H1 (cell line): ENCODE results near the gene PYGB.

Experiments used
- ATF3 ChIP-seq: IDR thresholded peaks from 2 replicates; pipeline ENCODE4 v1.6.1; 2011; ENCODE audit warnings: low read depth, mild to moderate bottlenecking, low read length; ENCODE audit not compliant: insufficient read depth
- BRCA1 ChIP-seq: IDR thresholded peaks from 2 replicates; pipeline ENCODE4 v1.6.1; 2012; ENCODE audit warnings: low read depth, low read length, improper control_type of control experiment
- CREB1 ChIP-seq: IDR thresholded peaks from 2 replicates; pipeline ENCODE4 v1.6.1; 2012; ENCODE audit warnings: inconsistent platforms
- CTCF ChIP-seq, 3 experiments: IDR thresholded peaks; 1 replicate in 2 of 3; 2 replicates in 1 of 3; pipeline versions ENCODE4 v1.5.1 to v1.6.1; 2011; ENCODE audit warnings: low read length in 3 of 3, mild to moderate bottlenecking in 3 of 3, inconsistent platforms in 2 of 3, low read depth in 1 of 3, moderate library complexity in 1 of 3; ENCODE audit not compliant: insufficient read depth in 1 of 3; ENCODE audit errors: control extremely low read depth in 1 of 3
- EP300 ChIP-seq, 2 experiments: IDR thresholded peaks; 1 replicate in 1 of 2; 2 replicates in 1 of 2; pipeline ENCODE4 v1.6.1; 2011 to 2012; ENCODE audit warnings: low read depth in 2 of 2, low read length in 2 of 2, mild to moderate bottlenecking in 2 of 2, borderline replicate concordance in 1 of 2, inconsistent platforms in 1 of 2, moderate library complexity in 1 of 2
- EZH2 ChIP-seq: fragments of 200-600 bp; sonication (generic); IDR thresholded peaks from 2 replicates; pipeline ENCODE4 v1.7.1; 2012; ENCODE audit warnings: low read depth, mild to moderate bottlenecking, moderate library complexity, low read length, inconsistent platforms; ENCODE audit not compliant: severe bottlenecking
- FOSL1 ChIP-seq: IDR thresholded peaks from 2 replicates; pipeline ENCODE4 v1.6.1; 2011; ENCODE audit warnings: mild to moderate bottlenecking, low read depth, low read length, moderate library complexity; ENCODE audit not compliant: insufficient read depth
- POLR2AphosphoS5 ChIP-seq: IDR thresholded peaks from 2 replicates; pipeline ENCODE4 v1.6.1; 2011; ENCODE audit warnings: low read depth, low read length
- RAD21 ChIP-seq, 2 experiments: IDR thresholded peaks in 1 of 2; conservative IDR thresholded peaks in 1 of 2; 2 replicates each; pipeline ENCODE4 v1.6.1; 2011; ENCODE audit warnings: low read depth in 2 of 2, low read length in 2 of 2, improper control_type of control experiment in 1 of 2, inconsistent platforms in 1 of 2, mild to moderate bottlenecking in 1 of 2, moderate library complexity in 1 of 2

- no peak for TF ChIP-seq CTCF (IDR thresholded peaks at IDR 0.05; ENCODE audit: control extremely low read depth in 1 of 3, insufficient read depth in 1 of 3, low read depth in 1 of 3, low read length in 3 of 3)
- TF ChIP-seq RAD21 (IDR thresholded peaks at IDR 0.05 in 1 of 2, conservative IDR thresholded peaks at IDR 0.05 in 1 of 2; ENCODE audit: low read depth in 2 of 2, low read length in 2 of 2), result no peak
- TF ChIP-seq FOSL1, result no peak
- no peak for TF ChIP-seq EP300 (IDR thresholded peaks at IDR 0.05; ENCODE audit: borderline replicate concordance in 1 of 2, low read depth in 2 of 2, low read length in 2 of 2)
- no peak for TF ChIP-seq POLR2AphosphoS5
- no peak for TF ChIP-seq CREB1
- TF ChIP-seq ATF3, result no peak
- no peak for TF ChIP-seq BRCA1
- TF ChIP-seq EZH2, result no peak
Observed at GRCh38 chr20:25215521-25215920, 32.4 kb upstream of the PYGB start.
